Stimulated activated naive CD4-positive, alpha-beta T cell treated with Interleukin-2 at 50 U/mL for 16 hours (primary cell): Measurements from ENCODE around the gene SLCO2A1.

Experiments
- DNase-seq: peaks from one replicate; lab custom pipeline; 2025; lab: John Stamatoyannopoulos, UW

Gene SLCO2A1

DNA sequence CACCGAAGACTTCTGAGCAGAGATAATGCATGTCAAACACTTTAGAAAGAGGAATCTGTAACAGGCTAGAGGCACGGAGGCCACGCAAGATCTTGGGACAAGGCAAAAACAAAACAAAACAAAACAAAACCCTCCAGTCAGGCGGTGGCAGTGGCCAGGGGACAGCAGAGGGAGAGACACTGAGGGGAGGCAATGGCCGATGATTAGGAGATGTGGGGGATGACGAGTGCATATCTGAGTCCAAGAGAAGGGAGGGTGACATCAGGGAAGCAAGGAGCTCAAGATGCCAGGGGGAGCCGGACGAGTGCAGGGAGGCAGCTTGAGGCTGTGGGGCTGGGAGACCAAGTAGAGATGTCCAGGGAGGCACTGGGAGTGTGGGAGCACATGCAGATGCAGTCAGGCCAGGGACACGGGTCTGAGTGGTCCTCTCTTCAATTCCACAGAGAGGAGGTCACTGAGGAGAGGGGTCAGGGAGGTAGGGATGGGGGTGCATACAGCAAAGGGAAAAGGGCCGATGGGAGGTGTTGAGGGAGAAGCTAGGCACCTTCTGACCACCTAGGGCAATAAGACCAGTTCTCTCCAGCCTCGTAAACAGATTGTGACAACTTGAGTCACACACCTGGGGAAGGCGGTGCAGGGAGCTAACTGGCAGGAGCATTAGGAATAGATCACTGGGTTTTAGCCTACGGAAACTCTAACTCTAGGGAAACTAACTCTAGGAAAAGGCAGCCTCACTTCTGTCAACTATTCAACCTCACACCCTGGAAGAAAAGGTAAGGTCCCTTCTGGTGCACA is 29.6 kb downstream of the SLCO2A1 start:
- DNase-seq: no peak

DNA sequence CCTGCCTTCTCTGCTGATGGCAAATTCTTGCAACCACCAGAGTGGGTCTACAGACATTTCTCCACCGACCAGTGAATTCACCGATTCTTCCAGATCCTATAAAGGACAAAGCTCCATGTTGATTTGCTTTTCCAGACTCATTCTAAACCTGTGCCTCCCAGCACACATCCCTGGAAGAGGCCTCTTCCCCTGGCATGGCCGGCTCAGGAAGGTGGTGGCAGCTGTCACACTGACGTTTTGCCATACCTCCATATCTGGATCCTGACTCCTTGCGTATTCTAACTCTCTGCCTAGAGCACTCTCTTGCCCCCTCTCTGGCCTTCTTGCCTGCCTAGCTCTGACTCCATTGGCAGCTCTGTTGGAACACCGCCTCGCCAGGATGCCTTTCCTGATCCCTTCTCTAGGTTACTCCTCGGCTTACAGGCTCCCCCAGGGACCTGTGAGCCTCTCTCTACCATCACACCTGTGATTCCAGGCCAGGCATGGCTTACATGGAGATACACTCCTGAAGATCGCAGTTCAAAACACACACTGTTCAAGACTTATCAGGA is 31.0 kb downstream of the SLCO2A1 start:
- no peak for DNase-seq

DNA sequence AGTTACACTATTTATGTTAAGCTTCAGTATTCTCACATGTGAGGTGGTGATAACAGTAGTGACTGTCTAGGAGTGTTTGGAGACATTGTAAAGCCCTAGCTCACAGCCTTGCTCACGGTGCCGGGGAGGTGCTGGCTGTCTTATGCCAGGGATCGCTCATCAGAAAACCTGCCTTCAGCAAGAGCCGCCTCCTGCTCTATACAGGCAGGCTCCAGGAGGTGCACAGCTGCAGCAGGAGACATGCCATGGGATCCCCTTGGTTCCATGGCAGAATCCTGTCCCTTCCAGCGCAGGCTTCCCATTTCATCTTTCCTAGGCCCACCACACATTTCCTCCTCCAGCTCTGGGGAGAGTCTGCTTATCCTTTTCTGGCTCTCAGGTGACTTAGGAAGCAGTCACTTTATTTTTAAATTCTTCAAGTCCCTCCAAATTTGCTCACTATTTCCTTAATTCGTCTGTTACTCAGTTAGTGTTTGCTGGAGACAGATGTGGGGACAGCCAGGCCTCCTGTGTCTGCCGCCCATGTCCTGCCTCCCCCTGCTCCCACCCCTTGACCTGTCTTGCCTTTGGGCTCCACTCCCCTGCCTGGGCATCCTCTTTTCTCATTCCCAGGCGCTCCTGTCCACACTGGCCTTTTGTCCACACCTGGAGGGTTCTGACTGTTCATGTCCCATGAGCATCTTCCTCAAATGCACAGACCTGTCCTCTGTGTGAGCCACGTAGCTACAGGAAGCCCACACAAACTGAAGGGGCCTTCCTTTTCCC is 31.7 kb downstream of the SLCO2A1 start:
- DNase-seq: no peak

DNA sequence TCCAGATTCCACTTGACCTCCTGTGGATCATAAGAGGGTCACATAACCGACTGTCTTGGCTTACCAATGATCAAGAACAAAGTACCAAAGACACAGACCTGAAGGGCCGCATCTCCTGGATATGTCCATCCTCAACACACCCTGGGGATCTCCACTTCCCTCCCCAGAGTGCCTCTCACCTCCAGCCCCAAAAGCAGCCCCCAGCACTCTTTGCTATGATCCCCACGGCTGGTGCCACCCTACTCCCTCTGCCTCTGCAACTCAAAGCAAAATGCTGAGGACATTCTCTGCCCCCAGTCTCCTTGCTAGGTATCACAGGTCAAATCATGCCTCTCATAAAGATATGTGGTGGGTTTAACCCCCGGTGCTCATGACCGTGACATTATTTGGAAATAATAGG is 32.7 kb downstream of the SLCO2A1 start:
- no peak for DNase-seq

DNA sequence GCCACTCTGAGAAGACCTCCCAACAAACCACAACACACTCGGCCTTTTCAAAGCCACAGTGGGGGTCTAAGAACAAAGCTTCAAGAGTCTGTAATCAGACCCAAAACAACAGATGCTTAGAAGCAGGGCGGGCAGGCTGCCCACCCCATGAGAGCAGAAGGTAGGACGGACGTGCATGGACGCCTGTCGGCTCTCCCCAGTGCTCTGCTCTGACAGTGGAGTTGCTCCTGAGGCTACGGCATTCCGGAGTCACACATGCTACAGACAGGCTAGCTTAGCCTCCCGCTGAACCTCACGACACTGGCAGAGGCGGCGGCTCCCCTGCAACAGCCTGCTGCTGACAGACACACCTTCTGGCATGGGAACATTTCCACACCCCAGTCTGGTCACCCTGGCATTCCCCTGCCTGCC is 33.5 kb downstream of the SLCO2A1 start:
- no peak for DNase-seq

DNA sequence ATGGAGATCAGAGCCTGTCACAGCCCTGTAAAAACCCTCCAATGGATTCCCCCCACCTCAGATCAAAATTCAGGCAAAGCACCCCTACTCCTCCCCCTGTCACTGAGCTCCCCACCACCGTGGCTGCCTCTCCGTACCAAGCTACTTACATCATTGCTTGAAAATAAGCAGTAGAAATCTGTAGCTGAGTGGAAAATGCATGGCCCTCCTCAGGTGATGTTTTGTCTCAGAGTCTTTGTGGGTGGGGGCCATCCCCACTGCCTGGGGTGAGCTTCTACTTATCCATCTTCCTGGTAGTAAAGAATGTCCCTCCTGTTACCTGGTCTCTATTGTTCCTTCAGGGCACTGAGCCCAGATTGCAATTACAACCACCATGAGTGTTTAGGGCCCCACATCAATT is 34.5 kb downstream of the SLCO2A1 start:
- DNase-seq: no peak

DNA sequence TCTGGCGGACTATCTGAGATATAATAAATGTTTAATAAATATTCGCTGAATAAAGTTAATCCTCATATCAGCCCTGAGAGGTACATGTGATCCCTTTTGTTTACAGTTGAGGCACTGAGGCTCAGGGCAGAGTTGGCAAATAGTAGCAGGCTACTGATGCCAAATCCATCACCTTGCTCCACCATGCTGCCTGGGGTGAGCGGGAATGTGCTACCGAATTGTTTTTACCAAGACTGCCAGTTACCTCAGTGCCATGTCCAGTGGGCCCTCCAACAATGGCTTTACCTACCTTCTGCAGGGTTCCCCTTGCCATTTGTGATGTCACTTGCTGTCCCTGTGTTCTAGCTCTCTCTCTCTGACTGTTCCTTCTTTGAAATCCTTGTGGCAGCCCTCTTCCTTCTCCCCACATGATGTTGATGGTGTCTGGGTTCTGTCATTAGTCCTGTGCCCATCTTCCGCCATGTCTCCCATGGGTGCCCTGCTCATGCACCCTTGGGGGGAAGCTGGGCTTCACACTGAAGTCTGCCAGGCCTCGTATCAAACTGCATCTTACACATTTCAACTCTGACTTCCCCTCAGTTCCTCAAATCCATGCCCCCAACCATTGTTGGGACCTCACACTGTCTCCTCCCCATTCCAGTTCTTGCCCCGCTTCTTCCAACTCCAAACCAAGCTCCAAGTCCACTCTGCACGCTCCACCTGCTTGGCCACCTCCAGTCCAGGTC is 35.4 kb downstream of the SLCO2A1 start:
- no peak for DNase-seq

DNA sequence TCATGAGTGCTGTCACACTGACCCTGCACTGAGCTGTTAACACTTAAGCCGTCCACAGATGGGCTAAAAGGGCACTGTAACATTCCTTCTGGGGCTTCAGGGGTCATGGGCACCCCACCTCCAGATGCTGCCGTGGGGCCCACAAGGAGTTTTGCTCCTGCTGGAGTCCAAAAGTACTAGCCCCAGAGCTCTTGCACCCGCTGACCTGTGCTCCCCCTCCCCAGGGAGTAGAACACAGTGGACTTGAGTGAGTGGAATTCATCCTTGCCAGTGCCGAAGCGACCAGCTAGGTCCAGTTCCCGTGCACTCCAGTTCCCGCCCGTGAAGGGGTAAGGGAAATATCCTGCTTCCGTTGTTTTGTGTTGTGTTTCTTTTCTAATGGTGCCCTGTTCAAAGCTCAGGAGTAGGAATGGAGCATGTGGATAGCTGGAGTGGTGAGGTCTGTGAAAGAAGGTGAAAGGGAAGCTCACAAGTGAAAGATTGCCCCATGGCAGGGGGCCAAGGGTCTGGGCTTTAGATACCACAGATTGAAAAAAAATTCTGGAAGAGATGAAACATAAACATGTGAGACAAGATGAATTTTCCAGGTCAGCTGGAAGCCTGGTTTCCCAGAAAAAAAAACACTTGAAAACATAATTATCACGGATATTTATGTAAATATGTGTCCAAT is 36.6 kb downstream of the SLCO2A1 start:
- no peak for DNase-seq

DNA sequence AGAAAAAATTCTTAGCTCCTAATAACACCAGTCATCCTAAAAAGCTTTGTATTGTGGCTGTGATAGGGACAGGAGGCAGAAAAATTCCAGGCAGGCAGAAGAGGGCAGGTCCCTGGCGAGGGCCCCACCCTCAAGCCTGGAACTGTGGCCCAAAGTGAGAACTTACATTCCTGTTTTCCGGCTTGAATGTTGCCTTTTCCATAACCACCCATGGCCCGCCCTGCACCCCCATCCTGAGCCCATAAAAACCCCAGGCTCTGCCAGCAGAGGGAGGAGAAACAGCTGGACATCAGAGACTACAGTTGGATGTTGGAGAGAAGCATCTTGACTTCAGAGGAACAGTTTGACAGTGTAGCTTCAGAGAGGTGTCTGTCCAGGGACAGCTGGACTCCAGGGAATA is 37.3 kb downstream of the SLCO2A1 start:
- DNase-seq: no peak

DNA sequence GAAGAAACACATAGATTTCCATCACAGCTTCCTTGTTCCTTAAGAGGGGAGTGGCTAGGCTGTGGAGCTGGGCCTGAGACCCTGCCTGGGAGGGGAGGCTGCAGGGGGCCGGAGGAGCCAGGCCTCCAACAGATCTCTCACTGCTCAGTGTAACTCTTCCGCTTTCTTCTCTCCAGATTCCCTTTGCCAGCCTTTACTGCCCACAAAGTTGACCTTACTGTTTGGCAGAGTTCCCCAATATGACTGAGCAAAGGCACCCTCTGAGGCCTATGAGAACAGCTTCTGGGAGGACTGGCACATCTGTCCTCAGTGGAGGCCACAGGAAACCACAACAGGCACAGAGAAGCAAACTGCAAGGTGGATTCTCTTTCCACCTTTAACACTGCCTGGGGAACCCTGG is 38.1 kb downstream of the SLCO2A1 start:
- DNase-seq: no peak

DNA sequence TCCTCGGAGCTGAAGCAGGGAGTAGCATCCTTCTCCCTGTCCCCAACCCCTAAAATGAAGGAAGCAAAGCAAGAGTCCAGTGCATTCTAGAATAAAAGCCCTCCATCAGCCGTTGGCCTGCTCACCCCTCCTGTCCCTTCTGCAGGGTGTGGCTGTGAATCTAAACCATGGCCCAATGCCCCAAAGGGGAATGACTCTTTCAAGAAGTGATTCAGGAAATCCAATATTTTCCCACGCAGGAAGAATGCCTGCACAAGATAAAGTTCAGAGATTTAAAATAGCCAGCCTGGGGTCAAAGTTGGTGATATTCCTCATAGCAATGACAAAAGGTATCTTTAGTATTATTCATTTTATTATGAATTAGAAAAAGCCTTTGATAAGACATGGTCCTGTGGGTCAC is 38.5 kb downstream of the SLCO2A1 start:
- DNase-seq: no peak

DNA sequence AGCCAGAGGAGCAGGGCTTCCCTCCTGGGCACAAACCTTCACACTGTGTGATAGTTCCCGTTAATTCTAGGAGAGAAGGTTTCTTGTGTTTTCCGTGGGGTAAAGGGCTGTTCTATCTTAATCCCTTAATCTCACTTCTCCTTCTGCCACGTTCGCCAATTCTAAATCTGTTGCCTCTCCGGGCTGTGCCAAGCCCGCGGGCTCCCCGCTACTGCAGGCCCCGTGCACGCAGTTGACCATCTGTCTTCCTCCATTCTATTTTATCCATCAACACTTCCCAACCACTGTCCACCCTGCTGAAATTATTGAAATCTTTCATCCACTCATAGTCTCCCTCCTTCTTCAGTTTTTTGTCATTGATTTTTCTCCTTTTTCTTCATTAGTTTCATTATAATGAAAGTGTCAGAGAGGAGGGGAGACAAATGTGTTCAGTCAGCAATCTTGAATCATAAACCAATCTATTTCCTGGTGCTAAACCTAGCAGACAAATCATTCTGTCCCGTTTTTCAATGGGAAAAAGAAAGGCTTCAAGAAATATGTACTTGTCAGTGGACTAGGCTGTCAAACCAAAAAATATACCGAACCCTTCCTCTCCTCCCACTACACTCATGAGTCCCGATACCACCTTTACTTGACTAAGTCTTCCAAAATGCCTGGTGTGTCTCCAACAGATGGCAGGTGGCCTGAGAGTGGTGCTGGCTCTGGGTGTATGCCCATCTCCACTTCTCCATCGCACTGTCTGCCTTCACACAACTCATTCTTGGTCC is 39.6 kb downstream of the SLCO2A1 start:
- DNase-seq: no peak

DNA sequence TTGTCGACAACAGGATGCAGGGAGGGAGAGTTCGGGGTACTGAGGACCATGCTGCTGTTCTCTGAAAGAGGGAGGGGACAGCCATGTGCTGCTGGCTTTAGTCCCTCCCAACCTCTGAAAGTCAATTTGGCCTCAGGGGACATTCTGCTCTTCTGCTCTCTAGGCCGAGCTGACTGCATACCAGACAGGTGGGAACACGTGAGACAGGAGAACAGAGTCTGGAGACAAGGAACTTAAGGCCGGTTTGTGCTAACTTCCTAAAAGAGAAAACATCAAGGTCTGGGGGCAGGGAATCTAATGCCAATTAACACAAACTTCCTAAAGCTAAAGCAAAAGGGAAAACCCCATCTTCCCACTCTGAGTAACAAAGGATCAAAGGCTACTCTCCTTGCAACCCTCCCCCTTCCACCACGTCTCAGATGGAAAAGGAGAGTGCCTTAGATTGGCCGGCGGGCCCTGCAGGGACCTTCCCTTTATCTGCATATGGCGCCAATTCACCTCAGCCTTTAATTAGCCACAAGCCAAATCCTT is 41.0 kb downstream of the SLCO2A1 start:
- DNase-seq: no peak

DNA sequence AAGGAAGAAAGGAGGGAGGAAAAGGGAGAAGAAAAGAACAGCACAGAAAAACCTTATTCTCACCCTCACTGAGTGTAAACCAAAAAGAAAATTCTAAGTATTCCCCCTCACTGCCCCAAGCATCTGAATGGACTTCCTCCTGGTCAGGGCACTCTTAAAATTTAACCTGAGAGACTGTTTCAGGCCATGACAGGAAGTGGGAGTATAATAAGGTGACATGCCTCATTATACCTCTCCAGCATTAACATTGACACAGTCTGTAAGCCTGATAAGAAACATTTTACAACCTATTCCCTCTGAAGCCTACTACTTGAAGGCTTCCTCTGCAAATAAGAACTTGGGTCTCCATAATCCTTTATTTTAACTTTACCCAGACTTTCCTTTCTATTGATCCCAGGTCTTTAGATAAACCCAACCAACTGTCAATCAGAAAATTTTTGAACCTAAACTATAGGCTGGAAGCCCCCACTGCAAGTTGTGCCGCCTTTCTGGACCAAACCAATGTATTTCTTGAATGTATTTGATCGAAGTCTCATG is 41.7 kb downstream of the SLCO2A1 start:
- DNase-seq: no peak

DNA sequence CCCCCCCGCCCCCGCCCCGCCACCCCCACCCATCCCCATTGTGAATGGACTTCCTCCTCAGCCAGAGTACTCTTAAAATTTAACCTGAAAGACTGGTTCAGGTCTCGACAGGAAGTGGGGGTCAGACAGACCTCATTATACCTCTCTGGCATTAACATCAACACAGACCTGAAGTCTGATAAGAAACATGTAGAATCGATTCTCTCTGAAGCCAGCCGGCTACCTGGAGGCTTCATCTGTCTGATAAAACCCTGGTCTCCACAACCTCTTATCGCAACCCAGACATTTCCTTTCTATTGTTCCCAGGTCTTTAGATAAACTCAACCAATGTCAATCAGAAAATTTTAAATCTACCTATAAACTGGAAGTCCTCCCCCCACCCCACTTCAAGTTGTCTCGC is 42.6 kb downstream of the SLCO2A1 start:
- no peak for DNase-seq

DNA sequence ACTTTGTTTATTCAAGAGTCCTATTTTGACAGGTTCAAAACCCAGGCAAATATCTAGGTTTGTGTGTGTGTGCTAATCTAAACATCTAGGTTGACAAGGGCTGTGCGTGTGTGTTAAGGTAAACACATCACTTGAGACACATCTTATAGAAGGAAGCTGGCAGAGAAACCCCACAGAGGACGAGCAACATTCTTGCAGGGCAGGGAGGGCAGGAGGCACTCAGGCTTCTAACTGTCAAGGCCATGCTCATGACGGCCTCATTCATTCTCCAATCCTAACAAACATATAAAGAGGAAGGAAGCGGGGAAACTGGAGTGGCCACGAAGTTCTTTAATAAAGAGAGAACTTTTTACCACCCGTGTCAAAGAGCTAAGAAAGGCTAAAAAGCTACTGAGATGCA is 43.4 kb downstream of the SLCO2A1 start:
- no peak for DNase-seq

DNA sequence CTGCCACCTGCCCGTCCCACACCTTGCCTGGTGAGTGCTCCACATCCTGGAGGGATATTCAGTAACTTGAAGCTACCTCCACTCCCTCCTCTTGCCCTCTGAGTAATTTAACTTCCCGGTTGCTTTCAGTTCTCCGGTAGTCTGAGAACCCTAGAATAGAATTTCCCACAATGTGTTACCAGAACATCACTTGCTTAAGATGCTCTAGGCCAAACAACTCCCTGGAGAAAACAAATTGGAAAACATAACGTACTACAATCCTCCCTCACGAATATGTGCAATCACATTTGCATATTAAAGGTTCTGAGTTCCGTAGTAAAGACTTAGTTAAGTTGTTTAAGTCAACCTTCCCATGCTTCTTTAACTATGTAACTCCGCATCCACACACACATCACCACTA is 44.8 kb downstream of the SLCO2A1 start:
- no peak for DNase-seq

DNA sequence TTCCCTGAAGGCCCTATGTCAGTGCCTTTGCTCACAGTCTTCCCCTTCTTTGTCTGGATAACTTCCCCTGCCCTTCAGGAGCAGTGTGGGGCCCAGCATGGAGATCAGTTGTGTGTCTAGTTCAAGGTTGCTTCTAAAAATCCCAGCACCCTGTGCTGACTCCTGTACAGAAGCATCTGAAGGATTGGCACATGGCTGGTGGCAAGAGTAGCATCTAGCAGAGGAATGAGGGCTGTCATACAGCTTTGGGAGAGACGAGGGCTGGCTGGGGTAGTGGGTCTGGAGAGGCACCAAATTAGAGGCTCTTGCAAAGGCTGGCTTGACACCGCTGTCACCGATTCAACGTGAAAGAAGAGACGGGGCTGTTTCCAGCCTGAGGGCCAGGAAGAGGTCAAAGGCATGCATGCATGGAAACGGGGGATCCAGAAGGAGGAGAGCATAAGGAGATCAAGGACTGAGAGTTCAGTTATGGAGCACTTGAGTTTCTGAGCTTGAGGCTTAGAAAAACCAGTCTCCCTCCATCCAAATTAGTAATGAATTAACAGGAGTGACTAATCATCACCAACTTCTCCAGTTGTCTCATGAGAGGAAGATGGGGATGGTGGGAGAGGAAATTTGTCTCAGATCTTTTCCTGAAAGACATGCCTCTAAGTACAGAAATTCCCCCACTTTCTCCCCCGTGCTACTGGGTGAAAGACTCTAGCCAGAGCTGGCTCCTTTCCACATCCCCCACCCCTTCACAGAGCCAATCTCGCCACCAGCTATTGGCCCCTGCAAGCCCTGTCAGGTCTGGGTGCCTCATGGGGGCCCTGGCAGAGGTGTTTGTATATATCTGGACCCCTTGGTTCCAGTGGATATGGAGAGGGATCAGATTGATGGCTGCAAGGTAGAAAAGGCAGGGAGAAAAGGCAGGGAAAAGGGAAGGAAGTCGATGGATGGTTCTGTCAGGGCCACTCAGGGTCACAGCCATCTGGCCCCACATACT is 45.9 kb downstream of the SLCO2A1 start:
- no peak for DNase-seq

DNA sequence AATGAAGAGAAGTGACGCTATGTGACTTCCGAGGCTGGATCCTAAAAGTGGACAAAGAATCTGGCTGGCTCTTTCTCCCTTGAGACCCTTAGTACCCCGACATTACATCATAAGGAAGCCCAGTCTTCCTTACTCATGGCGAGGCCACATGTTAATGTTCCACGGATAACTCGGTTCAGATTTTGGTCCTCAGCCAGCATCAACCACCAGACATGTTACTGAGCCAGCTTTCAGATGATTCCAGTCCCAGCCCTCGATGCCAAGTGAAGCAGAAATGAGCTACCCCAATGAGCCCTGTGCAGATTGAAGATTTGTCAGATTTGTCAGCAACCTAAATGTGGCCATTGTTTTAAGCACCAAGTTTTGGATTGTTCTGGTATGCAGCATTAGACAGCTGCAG is 46.6 kb downstream of the SLCO2A1 start:
- DNase-seq: no peak

DNA sequence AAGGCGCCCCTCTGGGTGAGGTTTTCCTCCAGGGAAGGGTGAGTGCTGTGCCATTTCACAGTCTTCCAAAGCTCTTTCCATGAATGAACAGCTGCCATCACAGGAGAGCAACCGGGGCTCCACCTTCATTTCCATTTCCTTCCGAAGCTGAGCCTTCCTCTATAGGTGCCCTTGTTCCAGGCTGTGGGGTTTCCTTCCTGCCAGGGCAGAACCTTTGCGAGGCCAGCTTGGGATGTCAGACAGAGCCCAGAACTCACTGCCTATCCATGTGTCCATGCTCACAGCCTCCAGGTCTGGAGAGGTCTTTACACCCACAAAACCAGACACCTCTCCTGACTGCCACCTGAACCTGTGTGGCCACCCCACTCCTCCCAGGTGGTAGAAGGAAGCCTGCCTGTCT is 49.2 kb downstream of the SLCO2A1 start:
- no peak for DNase-seq
